ENCODE measurements around the gene SEMA4B. TPM values are rescaled to one million over a fixed set of nuclear protein-coding genes. Genes with fewer than 3 reads are reported as not detected.
A peak's percentile ranks its signal among the peaks of the same experiment; 100 is the strongest.

The SEMA4B gene
- total RNA-seq, 1 donor from 2014 or later, result 41.9 TPM

DNA sequence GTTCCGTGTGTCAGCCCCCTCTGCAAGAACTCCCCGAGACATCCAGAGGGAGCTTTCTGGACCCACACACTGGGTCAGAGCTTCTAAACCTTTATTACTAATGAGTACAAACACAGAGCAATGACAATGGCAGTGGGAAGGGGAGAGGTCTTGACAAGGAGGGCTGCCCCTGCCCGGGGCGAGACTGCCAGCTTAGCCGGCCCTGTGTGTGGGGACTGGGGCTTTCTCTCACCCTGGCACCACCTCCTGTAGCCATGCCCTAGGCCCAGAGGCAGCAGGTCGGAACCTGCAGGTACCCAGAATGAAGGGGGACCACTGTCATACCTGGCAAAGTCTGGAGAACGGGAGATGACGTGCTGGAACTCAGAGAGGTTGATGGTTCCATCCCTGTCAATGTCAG, 29.5 kb downstream of the SEMA4B start:
- Mint-ChIP-seq H3K9me3 (ENCODE audit: low read depth) (no peaks in the 10 kb centered on the region), H3K27ac (no peak overlapping the region), H3K27me3 (no peaks in the 10 kb centered on the region), H3K4me1 (ENCODE audit: low read depth) (peaks cover 12% of the 10 kb centered on the region), H3K36me3 (ENCODE audit: insufficient read depth) (peaks cover 9% of the 10 kb centered on the region), H3K4me3 (ENCODE audit: low read depth) (no peak overlapping the region)
- DNase-seq (ENCODE audit: low spot score, unreplicated experiment), result no peak
- TF ChIP-seq, protein P1, sequence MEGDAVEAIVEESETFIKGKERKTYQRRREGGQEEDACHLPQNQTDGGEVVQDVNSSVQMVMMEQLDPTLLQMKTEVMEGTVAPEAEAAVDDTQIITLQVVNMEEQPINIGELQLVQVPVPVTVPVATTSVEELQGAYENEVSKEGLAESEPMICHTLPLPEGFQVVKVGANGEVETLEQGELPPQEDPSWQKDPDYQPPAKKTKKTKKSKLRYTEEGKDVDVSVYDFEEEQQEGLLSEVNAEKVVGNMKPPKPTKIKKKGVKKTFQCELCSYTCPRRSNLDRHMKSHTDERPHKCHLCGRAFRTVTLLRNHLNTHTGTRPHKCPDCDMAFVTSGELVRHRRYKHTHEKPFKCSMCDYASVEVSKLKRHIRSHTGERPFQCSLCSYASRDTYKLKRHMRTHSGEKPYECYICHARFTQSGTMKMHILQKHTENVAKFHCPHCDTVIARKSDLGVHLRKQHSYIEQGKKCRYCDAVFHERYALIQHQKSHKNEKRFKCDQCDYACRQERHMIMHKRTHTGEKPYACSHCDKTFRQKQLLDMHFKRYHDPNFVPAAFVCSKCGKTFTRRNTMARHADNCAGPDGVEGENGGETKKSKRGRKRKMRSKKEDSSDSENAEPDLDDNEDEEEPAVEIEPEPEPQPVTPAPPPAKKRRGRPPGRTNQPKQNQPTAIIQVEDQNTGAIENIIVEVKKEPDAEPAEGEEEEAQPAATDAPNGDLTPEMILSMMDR (IDR thresholded peaks at IDR 0.05; ENCODE audit: unreplicated experiment), result no peak

DNA sequence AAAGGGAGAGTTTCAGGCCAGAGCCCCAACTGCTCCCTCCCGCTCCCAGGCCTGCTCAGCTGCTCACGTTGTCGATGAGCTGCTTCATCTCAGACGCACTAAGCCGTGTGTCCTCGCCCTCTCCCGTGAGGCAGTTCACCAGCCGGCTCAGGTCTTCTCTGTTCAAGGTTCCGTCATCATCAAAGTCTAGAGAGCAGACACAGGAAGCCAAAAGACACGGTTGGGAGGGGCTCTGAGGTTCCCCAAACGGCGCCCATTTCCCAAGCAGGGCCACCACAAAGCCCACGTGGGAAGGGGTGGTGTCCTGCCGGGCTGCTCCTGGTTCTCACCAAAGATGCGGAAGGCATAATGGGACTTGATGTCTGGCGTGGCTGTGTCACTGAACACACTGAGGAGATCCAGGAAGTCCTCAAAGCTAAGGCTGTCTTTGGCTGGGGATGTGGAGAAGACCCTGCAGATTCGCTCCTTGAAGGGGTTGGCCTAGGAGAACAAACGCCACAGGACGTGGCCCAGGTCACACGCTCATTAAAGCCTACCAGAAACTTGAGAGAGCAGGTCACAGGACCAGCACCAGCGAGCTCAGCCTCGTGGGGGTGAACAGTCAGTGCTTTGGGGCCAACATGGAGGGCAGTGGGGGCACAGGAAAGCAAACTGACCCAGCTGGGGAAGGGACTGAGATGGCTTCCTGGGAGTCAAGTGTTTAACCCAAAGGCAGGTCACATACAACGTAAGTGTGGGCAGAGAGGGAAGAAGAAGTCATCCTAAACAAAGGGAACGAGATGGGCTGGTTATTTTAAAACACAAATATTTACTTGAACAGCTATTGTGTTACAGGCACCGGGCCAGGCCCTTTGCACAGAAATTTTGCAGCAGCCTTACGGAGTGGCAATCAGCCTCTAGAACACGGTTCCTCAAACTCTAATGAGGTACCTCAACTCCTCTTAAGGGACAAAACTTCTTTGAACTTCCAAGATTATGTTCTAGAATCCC, 30.2 kb downstream of the SEMA4B start:
- Mint-ChIP-seq H3K27me3 (no peaks in the 10 kb centered on the region), H3K9me3 (ENCODE audit: low read depth) (no peaks in the 10 kb centered on the region), H3K4me3 (ENCODE audit: low read depth) (peak overlapping the region; percentile 50), H3K36me3 (ENCODE audit: insufficient read depth) (peaks cover 6% of the 10 kb centered on the region), H3K4me1 (ENCODE audit: low read depth) (peaks cover 12% of the 10 kb centered on the region), H3K27ac (peak overlapping the region; percentile 78)
- no peak for DNase-seq (ENCODE audit: low spot score, unreplicated experiment)
- TF ChIP-seq, protein P1 (IDR thresholded peaks at IDR 0.05; ENCODE audit: unreplicated experiment), result no peak

DNA sequence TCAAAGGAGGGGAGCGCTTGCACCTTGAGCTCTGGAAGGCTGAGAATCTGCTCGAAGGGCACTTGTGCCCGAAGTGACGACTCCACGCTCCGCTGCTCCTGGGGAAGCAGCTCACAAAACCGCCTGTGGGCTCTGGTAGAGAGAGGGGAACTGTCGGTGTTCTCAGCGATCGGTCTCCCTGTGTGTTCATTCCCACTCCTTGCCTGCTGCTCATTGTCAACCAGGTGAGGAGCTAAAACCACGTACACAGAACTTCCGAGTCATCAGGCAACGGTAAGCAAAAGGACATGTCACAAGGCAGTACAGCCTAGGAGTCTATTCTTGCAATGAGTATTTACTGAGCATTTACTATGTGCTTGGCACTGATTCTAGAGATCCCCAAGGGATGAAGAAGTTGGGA, 31.1 kb downstream of the SEMA4B start:
- Mint-ChIP-seq H3K36me3 (ENCODE audit: insufficient read depth) (peaks cover 6% of the 10 kb centered on the region), H3K4me3 (ENCODE audit: low read depth) (peak overlapping the region; percentile 80), H3K4me1 (ENCODE audit: low read depth) (peaks cover 12% of the 10 kb centered on the region), H3K27ac (peak overlapping the region; percentile 37), H3K27me3 (no peaks in the 10 kb centered on the region), H3K9me3 (ENCODE audit: low read depth) (no peaks in the 10 kb centered on the region)
- no peak for DNase-seq (ENCODE audit: low spot score, unreplicated experiment)
- TF ChIP-seq, protein P1 (IDR thresholded peaks at IDR 0.05; ENCODE audit: unreplicated experiment), result no peak

DNA sequence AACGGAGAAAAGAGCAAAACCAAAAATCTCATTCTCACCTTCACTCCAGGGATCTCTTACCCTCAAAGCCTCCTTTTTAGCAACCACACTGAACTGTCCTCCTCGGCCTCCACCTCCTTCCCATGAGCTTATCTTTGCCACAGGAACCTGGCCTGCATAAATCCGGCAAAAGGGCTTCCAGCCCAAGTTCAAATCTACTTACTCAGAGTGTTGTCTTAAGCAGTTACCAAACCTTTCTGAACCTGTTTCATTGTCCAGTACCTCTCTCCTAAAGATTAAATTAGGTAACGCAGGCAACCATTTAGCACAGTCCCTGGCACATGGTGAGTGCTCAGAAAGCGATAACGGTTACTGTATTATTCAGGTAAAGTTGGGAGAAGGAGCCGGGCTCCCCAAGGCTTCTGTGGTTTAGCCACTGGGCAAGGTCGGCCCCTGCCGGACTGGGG, 31.8 kb downstream of the SEMA4B start:
- Mint-ChIP-seq H3K27me3 (no peaks in the 10 kb centered on the region), H3K36me3 (ENCODE audit: insufficient read depth) (peaks cover 6% of the 10 kb centered on the region), H3K4me3 (ENCODE audit: low read depth) (peak overlapping the region; percentile 80), H3K27ac (peak overlapping the region; percentile 82), H3K4me1 (ENCODE audit: low read depth) (peaks cover 12% of the 10 kb centered on the region), H3K9me3 (ENCODE audit: low read depth) (no peaks in the 10 kb centered on the region)
- TF ChIP-seq, protein P1 (IDR thresholded peaks at IDR 0.05; ENCODE audit: unreplicated experiment), result peak; percentile 55
- no peak for DNase-seq (ENCODE audit: low spot score, unreplicated experiment)

DNA sequence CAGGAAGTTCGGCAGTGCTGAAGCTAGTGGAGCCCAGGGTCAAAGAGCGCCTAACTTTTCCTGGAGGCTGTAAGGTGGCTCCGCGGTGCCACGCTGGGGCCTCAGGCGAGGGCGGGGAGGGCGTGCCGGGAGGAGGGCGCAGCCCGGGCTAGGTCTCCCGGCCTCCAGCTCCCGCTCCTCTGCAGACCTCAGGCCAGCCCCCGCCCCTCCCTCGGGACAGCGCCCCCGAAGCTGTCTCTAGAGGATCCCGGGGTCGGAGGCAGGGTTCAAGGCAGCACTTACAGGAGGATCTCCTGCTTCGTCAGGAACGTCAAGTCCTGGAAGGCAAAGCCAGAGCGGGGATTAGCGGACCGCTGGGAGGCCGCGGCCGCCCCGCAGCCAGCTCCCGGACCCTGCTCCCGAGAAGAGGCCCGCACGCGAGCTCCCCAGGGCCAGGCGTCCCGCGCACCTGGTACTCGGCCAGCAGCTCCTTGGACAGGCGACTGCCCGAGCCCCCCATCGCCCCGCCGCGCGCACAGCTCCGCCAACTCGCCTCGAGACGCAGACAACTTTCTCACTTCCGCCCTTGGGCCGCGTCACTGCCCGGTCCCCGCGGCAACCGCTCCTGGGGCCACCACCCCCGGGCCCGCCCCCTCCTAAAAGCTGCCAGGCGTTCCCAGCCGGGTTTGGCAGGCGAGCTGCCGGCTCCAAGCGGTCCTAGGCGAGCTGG, 32.4 kb downstream of the SEMA4B start, which contains the start of gene CIB1:
CIB1 (minus strand) TSS at position 555 of the 709 bp plus-strand sequence; CDS start at position 499, 56 bp downstream.
- Mint-ChIP-seq H3K27me3 (no peaks in the 10 kb centered on the region), H3K4me1 (ENCODE audit: low read depth) (peaks cover 12% of the 10 kb centered on the region)
- TF ChIP-seq, protein P1 (IDR thresholded peaks at IDR 0.05; ENCODE audit: unreplicated experiment), result no peak

More for the DNA sequence above, 32.4 kb downstream of the SEMA4B start, which contains the start of gene CIB1:
- Mint-ChIP-seq H3K36me3 (ENCODE audit: insufficient read depth) (peaks cover 10% of the 10 kb centered on the region), H3K27ac (peak within 1 kb of the TSS; percentile 89), H3K4me3 (ENCODE audit: low read depth) (peak within 1 kb of the TSS; percentile 80), H3K9me3 (ENCODE audit: low read depth) (no peaks in the 10 kb centered on the region)
- peak; percentile 87 for DNase-seq (ENCODE audit: low spot score, unreplicated experiment)

Data from progenitor cell of endocrine pancreas (in vitro differentiated cells).